Neural progenitor cell (in vitro differentiated cells): ENCODE data around the gene CABP7.

Experiments
- CTCF ChIP-seq: fragments of 200-600 bp; sonication (generic); IDR thresholded peaks from 2 replicates; pipeline ENCODE4 v1.5.1; 2017; ENCODE audit warnings: antibody characterized with exemption, mild to moderate bottlenecking
- EZH2phosphoT487 ChIP-seq: fragments of 200-600 bp; sonication (generic); IDR thresholded peaks from 2 replicates; pipeline ENCODE4 v1.6.1; 2017; ENCODE audit warnings: antibody characterized with exemption

GRCh38 chr22:29695129-29695926 lies 24.5 kb upstream of the CABP7 start:
- TF ChIP-seq CTCF = no peak
- no peak for TF ChIP-seq EZH2phosphoT487
